ENCODE measurements around the gene HTD2. TPM values are rescaled to one million over a fixed set of nuclear protein-coding genes. Genes with fewer than 3 reads are reported as not detected.

Gene HTD2
- polyA plus RNA-seq, 2 of the 4 experiments (the other 2 are of a cell fraction), result 4.6 to 8.4 TPM

- ATAC-seq (no peak), FAIRE-seq (no peak), DNase-seq (ENCODE audit: low read depth in 1 of 2, low spot score in 1 of 2) (no peak)
- no peak overlapping the region for H3K4me2 ChIP-seq
- TF ChIP-seq E2F6 (IDR thresholded peaks at IDR 0.05; ENCODE audit: borderline replicate concordance, low read depth), result no peak
- TF ChIP-seq RAD21 (conservative IDR thresholded peaks at IDR 0.05 in 1 of 2, IDR thresholded peaks at IDR 0.05 in 1 of 2), result no peak
- TF ChIP-seq TFCP2L1 (CRISPR knock-in tag; IDR thresholded peaks at IDR 0.05), result no peak
- no peak for TF ChIP-seq CBX2 (IDR thresholded peaks at IDR 0.05; ENCODE audit: borderline replicate concordance, low read depth)
- no peak for TF ChIP-seq ZNF302 (CRISPR knock-in tag; IDR thresholded peaks at IDR 0.05)
- TF ChIP-seq HOXA7 (CRISPR knock-in tag; IDR thresholded peaks at IDR 0.05), result no peak
- no peak for TF ChIP-seq PHF8 (IDR thresholded peaks at IDR 0.05; ENCODE audit: borderline replicate concordance, low read depth)
- no peak for TF ChIP-seq ELK1 (IDR thresholded peaks at IDR 0.05; ENCODE audit: low read depth, low read length)
- no peak for TF ChIP-seq HMGXB4 (CRISPR knock-in tag; IDR thresholded peaks at IDR 0.05; ENCODE audit: borderline replicate concordance)
- no peak for TF ChIP-seq MYC (IDR thresholded peaks at IDR 0.05; ENCODE audit: borderline replicate concordance, low read length)
- WGBS (ENCODE audit: missing lambda C conversion rate), result 67% methylated on average over 4 of the region's 4 CpGs
- ChIA-PET POLR2A (no interaction called here), CTCF (no interaction called here)
- no peak overlapping the region for H3K4me3 ChIP-seq
- H3K4me1 ChIP-seq, result no peaks in the 10 kb centered on the region
- no peaks in the 10 kb centered on the region for H3K9me3 ChIP-seq
- no peak overlapping the region for H3K27ac ChIP-seq
Observed at GRCh38 chr3:58359621-58360020, 53.3 kb downstream of the HTD2 start.

- TF ChIP-seq CBX8 (IDR thresholded peaks at IDR 0.05) (no peak), MAZ (IDR thresholded peaks at IDR 0.05; ENCODE audit: borderline replicate concordance, low read depth, low read length) (no peak), CHD2 (IDR thresholded peaks at IDR 0.05; ENCODE audit: low read length, partially characterized antibody) (no peak), HES2 (IDR thresholded peaks at IDR 0.05) (no peak), FOSL2 (IDR thresholded peaks at IDR 0.05) (no peak), FOSL2 (CRISPR knock-in tag; IDR thresholded peaks at IDR 0.05) (no peak), MAX (IDR thresholded peaks at IDR 0.05) (no peak), EHMT2 (IDR thresholded peaks at IDR 0.05; ENCODE audit: low read depth) (no peak), RAD21 (conservative IDR thresholded peaks at IDR 0.05 in 1 of 2, IDR thresholded peaks at IDR 0.05 in 1 of 2) (no peak), ZC3H11A (IDR thresholded peaks at IDR 0.05) (no peak), RNF2 (IDR thresholded peaks at IDR 0.05; ENCODE audit: borderline replicate concordance, low read depth) (no peak)
- no peak overlapping the region for H3K4me2 ChIP-seq
- POLR2A ChIA-PET, result no interaction called here
- H3K4me1 ChIP-seq, result no peaks in the 10 kb centered on the region
- CTCF ChIA-PET, result no interaction called here
- ATAC-seq, result no peak
- H3K9me3 ChIP-seq, result no peaks in the 10 kb centered on the region
- H3K4me3 ChIP-seq, result no peak overlapping the region
- H3K27ac ChIP-seq, result no peak overlapping the region
- DNase-seq (ENCODE audit: low read depth in 1 of 2, low spot score in 1 of 2), result no peak
- no peak for FAIRE-seq
Observed at GRCh38 chr3:58361866-58362265, 55.5 kb downstream of the HTD2 start.

- ATAC-seq (no peak), DNase-seq (ENCODE audit: low read depth in 1 of 2, low spot score in 1 of 2) (no peak), FAIRE-seq (no peak)
- no peaks in the 10 kb centered on the region for H3K4me1 ChIP-seq
- POLR2A ChIA-PET, result no interaction called here
- no peak overlapping the region for H3K4me3 ChIP-seq
- CTCF ChIA-PET, result no interaction called here
- H3K27ac ChIP-seq, result no peak overlapping the region
- no peak for TF ChIP-seq FOSB (CRISPR knock-in tag; IDR thresholded peaks at IDR 0.05)
- H3K9me3 ChIP-seq, result no peaks in the 10 kb centered on the region
- WGBS (ENCODE audit: missing lambda C conversion rate), result 82% methylated on average over 1 of the region's 1 CpG
- no peak overlapping the region for H3K4me2 ChIP-seq
Observed at GRCh38 chr3:58366699-58367098, 60.4 kb downstream of the HTD2 start.

Data from A549 (cell line).